Brain pericyte (primary cell): ENCODE measurements around the gene SUN5.
"Not testable (repeated sequence)": the region's sequence is repeated elsewhere in the genome, so short reads cannot be mapped to it uniquely, and the experiment has no call there.

Experiments used
- DNase-seq: peaks from one replicate; pipeline ENCODE4 v3.0.0-alpha.2; 2012; ENCODE audit warnings: low read depth, low spot score

Gene SUN5

GRCh38 chr20:32977281-32978008 lies 26.8 kb downstream of the SUN5 start:
- DNase-seq, result no peak

DNA sequence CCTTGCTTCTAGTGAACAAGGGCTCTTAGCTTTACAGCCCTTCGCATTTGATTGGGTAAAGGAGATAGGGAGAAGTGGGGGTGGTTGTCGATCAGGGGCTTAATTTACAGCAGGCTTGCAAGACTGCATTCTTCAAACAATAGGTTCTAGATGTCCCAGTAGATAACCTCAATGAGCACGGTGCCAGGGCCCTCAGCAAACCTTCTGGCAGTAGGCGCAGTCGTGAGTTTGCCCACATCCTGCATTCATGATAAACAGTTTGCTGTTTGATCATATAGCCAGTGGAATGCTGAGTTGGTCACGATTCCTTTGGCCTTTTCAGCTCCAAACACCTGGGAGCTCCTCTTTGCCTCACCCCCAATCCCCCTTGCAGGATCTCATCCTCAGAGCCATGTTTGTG lies 27.5 kb downstream of the SUN5 start:
- no peak for DNase-seq

- no peak for DNase-seq
Observed at GRCh38 chr20:32975698-32976674, 28.2 kb downstream of the SUN5 start.

GRCh38 chr20:32975121-32975520 lies 29.1 kb downstream of the SUN5 start:
- DNase-seq, result not testable (repeated sequence)

DNA sequence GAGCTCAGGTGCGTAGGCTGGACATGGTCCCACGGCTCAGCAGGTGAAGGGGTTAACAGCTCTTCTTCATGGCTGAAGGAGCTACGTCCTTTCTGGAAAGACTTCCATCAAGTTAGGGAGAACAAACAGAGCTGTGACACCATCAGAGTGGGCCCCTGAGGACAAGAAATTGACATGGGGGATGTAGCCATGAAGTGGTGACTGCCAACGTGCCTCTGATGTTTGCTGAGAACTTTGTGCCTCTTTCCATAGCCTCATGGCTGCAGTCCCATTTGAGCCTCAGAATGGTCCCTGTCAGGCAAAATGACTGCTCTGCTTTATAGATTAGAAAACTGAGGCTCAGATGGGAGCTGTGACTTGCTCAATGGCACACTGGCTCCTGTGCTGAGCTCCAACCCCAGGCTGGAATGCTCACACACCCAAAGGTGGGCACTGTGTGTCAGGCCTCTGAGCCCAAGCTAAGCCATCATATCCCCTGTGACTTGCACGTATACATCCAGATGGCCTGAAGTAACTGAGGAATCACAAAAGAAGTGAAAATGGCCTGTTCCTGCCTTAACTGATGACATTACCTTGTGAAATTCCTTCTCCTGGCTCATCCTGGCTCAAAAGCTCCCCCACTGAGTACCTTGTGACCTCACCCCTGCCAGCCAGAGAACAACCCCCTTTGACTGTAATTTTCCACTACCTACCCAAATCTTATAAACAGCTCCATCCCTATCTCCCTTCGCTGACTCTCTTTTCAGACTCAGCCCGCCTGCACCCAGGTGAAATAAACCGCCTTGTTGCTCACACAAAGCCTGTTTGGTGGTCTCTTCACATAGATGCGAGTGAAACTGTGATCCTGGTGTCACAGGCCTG lies 29.8 kb downstream of the SUN5 start:
- not testable (repeated sequence) for DNase-seq

GRCh38 chr20:32973077-32973717 lies 31.0 kb downstream of the SUN5 start:
- no peak for DNase-seq

DNA sequence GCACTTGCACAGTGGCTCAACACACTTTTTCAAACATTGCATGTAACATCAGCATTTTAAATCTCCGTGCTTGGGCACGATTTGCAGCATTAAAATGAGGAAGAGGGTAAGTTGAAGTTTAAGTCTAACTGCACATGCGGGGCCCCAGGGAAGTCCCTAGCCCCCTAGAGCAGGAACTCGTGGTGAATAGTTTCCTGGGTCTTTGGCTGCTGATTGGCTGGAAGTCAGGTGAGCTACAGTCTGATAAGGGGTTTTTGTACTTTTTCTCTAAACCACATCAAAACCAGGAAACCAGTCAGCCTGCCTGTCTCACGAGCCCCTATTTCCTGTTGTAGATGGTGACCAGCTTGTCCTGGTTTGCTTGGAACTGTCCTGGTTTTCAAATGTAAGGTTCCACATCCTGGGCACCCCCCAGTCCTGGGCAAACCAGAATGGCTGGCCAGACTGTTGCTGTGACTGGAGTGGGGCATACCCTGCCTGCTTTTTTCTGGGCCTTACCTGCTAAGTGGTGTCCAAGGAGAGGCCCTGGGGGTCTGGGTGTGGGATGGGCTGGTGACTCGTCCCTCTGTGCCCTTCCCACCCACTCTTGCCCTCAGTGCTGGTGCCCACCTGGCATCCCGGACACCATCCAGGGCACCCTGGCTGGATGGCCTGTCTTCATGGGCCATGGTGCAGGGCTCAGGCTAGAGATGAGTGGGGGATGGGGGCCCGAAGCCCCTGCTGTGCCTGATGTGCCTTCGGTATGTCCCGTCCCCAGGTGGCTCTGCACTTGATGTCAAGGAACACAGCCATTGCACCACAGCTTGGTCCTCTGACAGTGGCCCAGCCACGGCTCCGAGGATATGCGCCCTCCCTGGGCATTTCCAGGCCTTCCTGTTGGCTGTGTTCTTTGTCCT lies 31.8 kb downstream of the SUN5 start:
- no peak for DNase-seq

- DNase-seq, result no peak
Observed at GRCh38 chr20:32971703-32972161, 32.5 kb downstream of the SUN5 start.

DNA sequence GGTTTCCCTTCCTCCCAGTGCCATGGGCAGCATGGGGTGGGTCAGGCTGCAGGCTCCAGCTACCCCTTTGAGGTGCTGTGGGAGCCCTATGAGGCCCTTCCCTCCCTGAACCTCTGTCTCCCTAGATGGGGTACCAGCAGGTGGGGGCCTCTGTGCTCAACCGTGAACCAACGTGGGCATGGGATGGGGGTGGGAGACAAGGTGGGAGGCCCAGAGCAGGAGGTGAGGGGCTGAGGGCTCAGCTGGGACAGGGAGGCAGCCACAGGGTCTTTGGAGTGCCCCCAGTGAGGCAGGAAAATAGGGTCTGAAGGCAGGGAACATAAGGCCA lies 33.3 kb downstream of the SUN5 start:
- no peak for DNase-seq

DNA sequence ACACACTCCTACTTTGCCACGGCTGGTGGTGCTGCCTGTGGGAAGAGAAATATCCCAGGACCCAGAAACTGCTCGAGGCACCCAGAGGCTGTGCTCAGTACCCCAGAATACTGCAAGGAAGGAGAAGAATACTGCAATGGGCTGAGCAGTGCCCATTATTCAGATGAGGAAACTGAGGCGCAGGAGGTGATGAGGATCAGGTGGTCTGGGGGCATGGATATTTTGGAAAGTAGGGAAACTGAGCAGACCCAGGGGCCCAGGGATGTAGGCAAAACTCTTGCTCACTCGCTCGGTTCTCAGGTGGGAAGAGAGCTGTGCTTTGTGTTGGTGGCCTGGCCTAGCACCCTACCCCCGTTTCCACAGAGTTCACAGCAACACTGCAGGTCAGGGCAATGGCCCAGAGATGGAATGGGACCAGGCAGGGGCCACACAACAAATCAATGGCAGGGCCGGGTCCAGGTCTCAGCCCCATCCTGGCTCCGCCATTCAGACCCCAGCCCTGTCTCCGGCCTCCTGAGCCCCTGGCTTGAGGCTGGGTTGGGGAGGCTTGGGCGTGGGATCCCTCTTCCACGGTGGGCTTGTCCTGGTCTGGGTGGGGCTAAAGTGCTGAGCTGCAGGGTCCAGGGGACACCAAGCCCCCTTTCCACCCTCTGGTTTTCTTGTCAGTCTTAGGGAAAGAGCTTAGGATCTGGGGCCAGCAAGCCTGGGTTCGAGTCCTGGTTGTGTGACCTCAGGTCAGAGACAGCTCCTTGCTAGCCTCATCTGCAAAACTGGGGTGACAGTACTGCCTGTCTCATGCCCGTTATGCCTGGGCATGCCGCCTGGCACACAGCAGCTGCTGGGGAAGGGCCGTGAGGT lies 33.9 kb downstream of the SUN5 start:
- no peak for DNase-seq

GRCh38 chr20:32969356-32970114 lies 34.7 kb downstream of the SUN5 start:
- no peak for DNase-seq

GRCh38 chr20:32968478-32969241 lies 35.6 kb downstream of the SUN5 start:
- DNase-seq, result no peak

- no peak for DNase-seq
Observed at GRCh38 chr20:32967961-32968457, 36.2 kb downstream of the SUN5 start.

GRCh38 chr20:32966881-32967781 lies 37.1 kb downstream of the SUN5 start:
- no peak for DNase-seq

GRCh38 chr20:32966382-32966781 lies 37.9 kb downstream of the SUN5 start:
- DNase-seq, result no peak

GRCh38 chr20:32965581-32966373 lies 38.5 kb downstream of the SUN5 start:
- DNase-seq, result no peak
